ENCODE data around the gene ATF7IP. TPM values are rescaled to one million over a fixed set of nuclear protein-coding genes. Genes with fewer than 3 reads are reported as not detected.

ATF7IP gene
- polyA plus RNA-seq, 1 of the 3 experiments (the other 2 are of a cell fraction) = 2.8 TPM

- TF ChIP-seq, protein P1, sequence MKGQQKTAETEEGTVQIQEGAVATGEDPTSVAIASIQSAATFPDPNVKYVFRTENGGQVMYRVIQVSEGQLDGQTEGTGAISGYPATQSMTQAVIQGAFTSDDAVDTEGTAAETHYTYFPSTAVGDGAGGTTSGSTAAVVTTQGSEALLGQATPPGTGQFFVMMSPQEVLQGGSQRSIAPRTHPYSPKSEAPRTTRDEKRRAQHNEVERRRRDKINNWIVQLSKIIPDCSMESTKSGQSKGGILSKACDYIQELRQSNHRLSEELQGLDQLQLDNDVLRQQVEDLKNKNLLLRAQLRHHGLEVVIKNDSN (IDR thresholded peaks at IDR 0.05; ENCODE audit: borderline replicate concordance, low read depth) = no peak
- no peak for TF ChIP-seq ELF1 (IDR thresholded peaks at IDR 0.05)
- TF ChIP-seq, protein P2, sequence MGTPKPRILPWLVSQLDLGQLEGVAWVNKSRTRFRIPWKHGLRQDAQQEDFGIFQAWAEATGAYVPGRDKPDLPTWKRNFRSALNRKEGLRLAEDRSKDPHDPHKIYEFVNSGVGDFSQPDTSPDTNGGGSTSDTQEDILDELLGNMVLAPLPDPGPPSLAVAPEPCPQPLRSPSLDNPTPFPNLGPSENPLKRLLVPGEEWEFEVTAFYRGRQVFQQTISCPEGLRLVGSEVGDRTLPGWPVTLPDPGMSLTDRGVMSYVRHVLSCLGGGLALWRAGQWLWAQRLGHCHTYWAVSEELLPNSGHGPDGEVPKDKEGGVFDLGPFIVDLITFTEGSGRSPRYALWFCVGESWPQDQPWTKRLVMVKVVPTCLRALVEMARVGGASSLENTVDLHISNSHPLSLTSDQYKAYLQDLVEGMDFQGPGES (IDR thresholded peaks at IDR 0.05; ENCODE audit: low read depth, low read length) = no peak
These were observed 44.7 kb downstream of the ATF7IP start (continued) for GRCh38 chr12:14410177-14410576.

GRCh38 chr12:14410841-14411569, 45.5 kb downstream of the ATF7IP start:
- Histone ChIP-seq H3K79me2 (ENCODE audit: insufficient read depth) (peaks cover 79% of the 10 kb centered on the region), H3K4me1 (ENCODE audit: control insufficient read depth in 1 of 2, insufficient read depth in 2 of 2, low read depth in 1 of 2, low read length in 1 of 2) (peaks cover 0 to under 1% of the 10 kb centered on the region in 2 experiments; a peak in 2 of 4 replicates), H3K4me3 (ENCODE audit: low read depth in 2 of 2, low read length in 1 of 2) (no peak overlapping the region), H3K9me3 (no peaks in the 10 kb centered on the region), H3K4me2 (no peak overlapping the region), H4K20me1 (ENCODE audit: insufficient read depth) (no peaks in the 10 kb centered on the region), H3F3A (replicated peaks; ENCODE audit: insufficient read depth) (no peaks in the 10 kb centered on the region), H3K9ac (no peak overlapping the region), H2AFZ (ENCODE audit: low read depth) (no peak overlapping the region), H3K27ac (ENCODE audit: low read depth in 2 of 2, low read length in 1 of 2) (no peak overlapping the region), H3K27me3 (ENCODE audit: insufficient read depth) (no peaks in the 10 kb centered on the region), H3K9me2 (no peaks in the 10 kb centered on the region), H3K36me3 (replicated peaks in 1 of 2; ENCODE audit: control insufficient read depth in 1 of 2, insufficient read depth in 2 of 2, low read length in 1 of 2) (peaks cover 0 to 3% of the 10 kb centered on the region in 2 experiments)
- no peak for DNase-seq
- WGBS (ENCODE audit: low lambda C conversion rate) = 93% methylated on average over 6 of the region's 6 CpGs
- POLR2A ChIA-PET = no interaction called here
- TF ChIP-seq TCF12 (IDR thresholded peaks at IDR 0.05) (peak; percentile 32; the same call in 1 of the 2 replicates), PBX3 (IDR thresholded peaks at IDR 0.05) (peak; percentile 49; the same call in 1 of the 2 replicates), JUND (IDR thresholded peaks at IDR 0.05) (0 out of 2 replicates have a peak, but pooled peaks have one; percentile 16), TEAD4 (IDR thresholded peaks at IDR 0.05; ENCODE audit: borderline replicate concordance, insufficient read depth) (no peak), FOXJ3 (CRISPR knock-in tag; IDR thresholded peaks at IDR 0.05) (no peak), YY1 (IDR thresholded peaks at IDR 0.05; ENCODE audit: low read depth) (no peak), EP300 (IDR thresholded peaks at IDR 0.05; ENCODE audit: borderline replicate concordance in 1 of 2, low read depth in 1 of 2, low read length in 1 of 2) (no peak), MXI1 (IDR thresholded peaks at IDR 0.05; ENCODE audit: low read depth, low read length) (no peak), NRF1 (IDR thresholded peaks at IDR 0.05; ENCODE audit: low read depth, low read length) (no peak), MEF2A (IDR thresholded peaks at IDR 0.05; ENCODE audit: borderline replicate concordance, low read depth) (no peak), FOXM1 (IDR thresholded peaks at IDR 0.05; ENCODE audit: low read depth) (no peak)
- TF ChIP-seq, protein P3, sequence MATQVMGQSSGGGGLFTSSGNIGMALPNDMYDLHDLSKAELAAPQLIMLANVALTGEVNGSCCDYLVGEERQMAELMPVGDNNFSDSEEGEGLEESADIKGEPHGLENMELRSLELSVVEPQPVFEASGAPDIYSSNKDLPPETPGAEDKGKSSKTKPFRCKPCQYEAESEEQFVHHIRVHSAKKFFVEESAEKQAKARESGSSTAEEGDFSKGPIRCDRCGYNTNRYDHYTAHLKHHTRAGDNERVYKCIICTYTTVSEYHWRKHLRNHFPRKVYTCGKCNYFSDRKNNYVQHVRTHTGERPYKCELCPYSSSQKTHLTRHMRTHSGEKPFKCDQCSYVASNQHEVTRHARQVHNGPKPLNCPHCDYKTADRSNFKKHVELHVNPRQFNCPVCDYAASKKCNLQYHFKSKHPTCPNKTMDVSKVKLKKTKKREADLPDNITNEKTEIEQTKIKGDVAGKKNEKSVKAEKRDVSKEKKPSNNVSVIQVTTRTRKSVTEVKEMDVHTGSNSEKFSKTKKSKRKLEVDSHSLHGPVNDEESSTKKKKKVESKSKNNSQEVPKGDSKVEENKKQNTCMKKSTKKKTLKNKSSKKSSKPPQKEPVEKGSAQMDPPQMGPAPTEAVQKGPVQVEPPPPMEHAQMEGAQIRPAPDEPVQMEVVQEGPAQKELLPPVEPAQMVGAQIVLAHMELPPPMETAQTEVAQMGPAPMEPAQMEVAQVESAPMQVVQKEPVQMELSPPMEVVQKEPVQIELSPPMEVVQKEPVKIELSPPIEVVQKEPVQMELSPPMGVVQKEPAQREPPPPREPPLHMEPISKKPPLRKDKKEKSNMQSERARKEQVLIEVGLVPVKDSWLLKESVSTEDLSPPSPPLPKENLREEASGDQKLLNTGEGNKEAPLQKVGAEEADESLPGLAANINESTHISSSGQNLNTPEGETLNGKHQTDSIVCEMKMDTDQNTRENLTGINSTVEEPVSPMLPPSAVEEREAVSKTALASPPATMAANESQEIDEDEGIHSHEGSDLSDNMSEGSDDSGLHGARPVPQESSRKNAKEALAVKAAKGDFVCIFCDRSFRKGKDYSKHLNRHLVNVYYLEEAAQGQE (IDR thresholded peaks at IDR 0.05; ENCODE audit: low read depth, low read length) = no peak
- TF ChIP-seq, protein P2 (IDR thresholded peaks at IDR 0.05; ENCODE audit: low read depth, low read length) = no peak
- TF ChIP-seq, protein P4, sequence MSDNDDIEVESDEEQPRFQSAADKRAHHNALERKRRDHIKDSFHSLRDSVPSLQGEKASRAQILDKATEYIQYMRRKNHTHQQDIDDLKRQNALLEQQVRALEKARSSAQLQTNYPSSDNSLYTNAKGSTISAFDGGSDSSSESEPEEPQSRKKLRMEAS (IDR thresholded peaks at IDR 0.05; ENCODE audit: low read depth) = no peak
- CTCF ChIA-PET = no interaction called here
